RWPE1 (cell line): ENCODE results near the gene DENND5A.

Experiments used
- CTCF ChIA-PET: fragments of 350-600 bp; sonication (Branson Sonifier 250); formaldehyde crosslinking; extraction: SDS; loops from one replicate; lab custom pipeline; 2021; lab: Yijun Ruan, JAX
- POLR2A ChIA-PET: fragments of 400-600 bp; formaldehyde crosslinking; extraction: SDS; loops from one replicate; lab custom pipeline; 2020; ENCODE audit warnings: antibody characterized with exemption; ENCODE audit not compliant: low non-redundant PET; lab: Yijun Ruan, JAX
- DNase-seq: peaks from one replicate; pipeline ENCODE4 v3.0.0; 2012; ENCODE audit warnings: low spot score
- H3K27ac ChIP-seq: fragments of 450-650 bp; 2 replicates; pipeline ENCODE4 v1.5.1; 2017
- CTCF ChIP-seq: fragments of 450-650 bp; conservative IDR thresholded peaks from 2 replicates; pipeline ENCODE4 v1.5.1; 2017; ENCODE audit warnings: low read depth, mild to moderate bottlenecking

Gene DENND5A

GRCh38 chr11:9208726-9209501 is 56.2 kb downstream of the DENND5A start:
- DNase-seq: no peak
- no peak overlapping the region for H3K27ac ChIP-seq
- no peak for TF ChIP-seq CTCF
- ChIA-PET POLR2A (no interaction called here), CTCF (no interaction called here)

DNA sequence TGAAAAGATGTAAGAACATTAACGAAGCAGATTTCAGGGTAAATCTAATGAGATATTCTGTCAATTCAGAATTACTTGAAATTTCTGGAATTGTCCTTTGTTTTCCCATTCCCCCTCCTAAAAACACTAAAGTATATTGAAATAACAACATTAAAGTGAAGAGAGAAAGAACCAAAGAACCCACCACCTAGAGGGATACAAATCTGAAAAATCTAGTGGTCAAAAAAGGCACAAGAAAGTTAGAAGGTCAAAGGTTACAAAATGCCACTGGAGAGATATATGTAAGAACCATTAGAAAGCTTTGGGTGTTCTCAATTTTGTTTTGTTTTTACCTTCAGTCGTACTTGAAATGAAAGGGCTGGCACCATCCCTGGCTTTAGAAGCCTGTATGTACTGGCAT is 57.9 kb downstream of the DENND5A start:
- TF ChIP-seq CTCF: no peak
- no peak overlapping the region for H3K27ac ChIP-seq
- no peak for DNase-seq
- ChIA-PET POLR2A (no interaction called here), CTCF (interaction anchor here (0.7 kb wide), 1 partner anchor 25 kb away, joined by 3 read pairs; no protein-coding TSS in a partner anchor)

DNA sequence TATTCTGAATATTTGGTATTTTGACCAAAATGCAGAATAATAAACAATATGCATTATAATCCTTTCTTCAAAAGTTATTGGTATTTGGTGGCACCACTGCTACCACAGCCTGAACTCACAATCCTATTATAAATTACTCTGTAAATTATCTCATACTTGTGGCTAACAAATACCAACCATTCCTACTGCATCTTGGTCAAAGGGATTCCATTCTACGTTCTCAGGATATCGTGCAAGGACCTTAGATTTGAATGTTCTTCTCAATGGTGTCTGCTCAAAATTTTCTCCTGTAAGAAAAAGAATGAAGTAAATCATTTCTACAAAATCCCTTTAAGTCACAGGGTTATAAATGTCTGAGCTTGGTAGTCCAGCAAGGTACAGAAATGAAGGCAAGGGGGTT is 58.7 kb downstream of the DENND5A start:
- H3K27ac ChIP-seq: no peak overlapping the region
- CTCF ChIA-PET: interaction anchor here (0.7 kb wide), 1 partner anchor 24 kb away, joined by 3 read pairs; no protein-coding TSS in a partner anchor
- no peak for TF ChIP-seq CTCF
- POLR2A ChIA-PET: no interaction called here
- no peak for DNase-seq

GRCh38 chr11:9203691-9204311 is 61.3 kb downstream of the DENND5A start:
- no peak for TF ChIP-seq CTCF
- POLR2A ChIA-PET: no interaction called here
- CTCF ChIA-PET: interaction anchor here (0.6 to 0.7 kb wide), 2 partner anchors 22 to 875 kb away, joined by 3 to 4 read pairs; no protein-coding TSS in a partner anchor
- DNase-seq: no peak
- no peak overlapping the region for H3K27ac ChIP-seq

GRCh38 chr11:9201372-9202162 is 63.6 kb downstream of the DENND5A start:
- no peak overlapping the region for H3K27ac ChIP-seq
- ChIA-PET CTCF (no interaction called here), POLR2A (no interaction called here)
- DNase-seq: no peak
- no peak for TF ChIP-seq CTCF

DNA sequence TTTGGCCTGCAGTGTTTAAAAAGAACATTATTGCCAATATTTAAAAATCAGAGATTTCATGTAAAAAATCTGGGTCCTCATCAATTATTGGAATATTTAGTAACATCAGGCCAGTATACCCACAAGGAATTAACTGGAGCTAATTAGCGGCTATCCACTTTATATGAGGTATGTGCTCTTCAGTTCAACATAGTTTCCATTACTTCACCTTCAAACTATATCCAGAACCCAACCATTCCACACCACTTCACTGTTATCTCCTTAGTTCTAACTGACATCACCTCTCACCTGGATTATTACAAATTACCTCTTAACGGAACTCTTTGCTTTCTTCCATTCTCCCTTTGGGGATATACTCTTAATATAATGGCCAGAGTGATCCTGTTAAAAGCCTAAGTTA is 64.7 kb downstream of the DENND5A start:
- H3K27ac ChIP-seq: no peak overlapping the region
- POLR2A ChIA-PET: no interaction called here

More for the DNA sequence above, 64.7 kb downstream of the DENND5A start:
- CTCF ChIA-PET: no interaction called here
- TF ChIP-seq CTCF: no peak
- DNase-seq: no peak
